Measurements from ENCODE around the gene TCF7L1. TPM values are rescaled to one million over a fixed set of nuclear protein-coding genes. Genes with fewer than 3 reads are reported as not detected.

The TCF7L1 gene
- total RNA-seq, 1 experiment from 2014 or later: 3.0 TPM

DNA sequence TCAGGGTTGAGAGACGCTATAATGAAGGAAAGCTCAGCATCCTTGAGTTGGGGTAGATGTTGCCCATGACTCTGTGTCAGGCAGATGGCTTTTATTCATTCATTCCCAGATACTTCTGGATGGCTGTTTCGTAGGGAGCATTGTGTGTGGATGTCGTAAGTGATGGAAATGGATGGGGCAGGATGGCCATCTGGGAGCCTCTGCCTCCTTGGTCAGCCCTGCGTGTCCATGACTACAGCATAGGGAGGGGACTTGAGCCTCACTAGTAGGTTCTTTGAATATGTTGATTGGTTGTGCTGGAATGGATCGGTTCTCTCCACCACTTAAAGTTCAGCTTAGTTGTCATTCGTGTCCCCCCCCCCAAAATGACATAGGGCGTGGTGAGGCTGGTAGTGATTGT is 149.7 kb downstream of the TCF7L1 start:
- no peak overlapping the region for H3K4me3 Mint-ChIP-seq (ENCODE audit: low read depth, unreplicated experiment)
- no peaks in the 10 kb centered on the region for H3K9me3 Mint-ChIP-seq (ENCODE audit: low read depth, unreplicated experiment)
- BruUV-seq (replicated peaks): no TSS peak
- no peak for TF ChIP-seq CTCF (IDR thresholded peaks at IDR 0.05; ENCODE audit: unreplicated experiment)
- DNase-seq: no peak
- CTCF ChIA-PET: no interaction called here
- H3K27ac Mint-ChIP-seq (ENCODE audit: unreplicated experiment): no peak overlapping the region
- H3K36me3 Mint-ChIP-seq (ENCODE audit: insufficient read depth, unreplicated experiment): no peaks in the 10 kb centered on the region
- H3K27me3 Mint-ChIP-seq (ENCODE audit: unreplicated experiment): no peaks in the 10 kb centered on the region
- intact Hi-C loops (cut with micrococcal nuclease; ENCODE audit: unreplicated experiment): no loop called here
- peaks cover 22% of the 10 kb centered on the region for H3K4me1 Mint-ChIP-seq (ENCODE audit: low read depth, unreplicated experiment)

- Mint-ChIP-seq H3K4me1 (ENCODE audit: low read depth, unreplicated experiment) (peaks cover 29% of the 10 kb centered on the region), H3K9me3 (ENCODE audit: low read depth, unreplicated experiment) (no peaks in the 10 kb centered on the region), H3K4me3 (ENCODE audit: low read depth, unreplicated experiment) (no peak overlapping the region), H3K36me3 (ENCODE audit: insufficient read depth, unreplicated experiment) (peaks cover 2% of the 10 kb centered on the region), H3K27ac (ENCODE audit: unreplicated experiment) (no peak overlapping the region), H3K27me3 (ENCODE audit: unreplicated experiment) (no peaks in the 10 kb centered on the region)
- BruUV-seq (replicated peaks): no TSS peak
- CTCF ChIA-PET: no interaction called here
- no peak for DNase-seq
- no peak for TF ChIP-seq CTCF (IDR thresholded peaks at IDR 0.05; ENCODE audit: unreplicated experiment)
- intact Hi-C loops (cut with micrococcal nuclease; ENCODE audit: unreplicated experiment): no loop called here
These were observed 150.4 kb downstream of the TCF7L1 start for GRCh38 chr2:85283641-85284040.

GRCh38 chr2:85286918-85287317 is 153.7 kb downstream of the TCF7L1 start:
- H3K27me3 Mint-ChIP-seq (ENCODE audit: unreplicated experiment): no peaks in the 10 kb centered on the region
- no TSS peak for BruUV-seq (replicated peaks)
- H3K4me1 Mint-ChIP-seq (ENCODE audit: low read depth, unreplicated experiment): peaks cover 56% of the 10 kb centered on the region
- H3K4me3 Mint-ChIP-seq (ENCODE audit: low read depth, unreplicated experiment): no peak overlapping the region
- intact Hi-C loops (cut with micrococcal nuclease; ENCODE audit: unreplicated experiment): no loop called here
- CTCF ChIA-PET: interaction anchor here (3.1 kb wide), 1 partner anchor 220 kb away, joined by 17 read pairs; no protein-coding TSS in a partner anchor
- no peak for TF ChIP-seq CTCF (IDR thresholded peaks at IDR 0.05; ENCODE audit: unreplicated experiment)
- H3K36me3 Mint-ChIP-seq (ENCODE audit: insufficient read depth, unreplicated experiment): peaks cover 14% of the 10 kb centered on the region
- H3K9me3 Mint-ChIP-seq (ENCODE audit: low read depth, unreplicated experiment): no peaks in the 10 kb centered on the region
- no peak overlapping the region for H3K27ac Mint-ChIP-seq (ENCODE audit: unreplicated experiment)
- DNase-seq: no peak

DNA sequence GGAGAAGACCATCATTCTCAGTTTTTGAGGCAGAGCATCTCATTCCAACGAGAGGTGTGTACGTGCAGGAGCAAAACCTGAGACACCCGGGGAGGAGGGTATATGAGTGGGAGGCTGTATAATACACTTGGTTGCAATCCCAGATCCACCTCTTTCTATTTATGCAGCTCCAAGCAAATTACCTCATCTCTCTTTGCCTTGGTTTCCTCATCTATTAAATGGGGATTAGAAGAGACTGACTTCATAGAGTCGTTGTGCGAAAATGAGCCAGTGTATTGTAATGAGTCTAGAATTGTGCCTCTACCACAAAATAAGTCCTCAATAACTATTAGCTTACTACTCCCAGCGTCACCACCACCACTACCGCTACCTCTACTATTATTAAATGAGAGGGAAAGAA is 154.5 kb downstream of the TCF7L1 start:
- Mint-ChIP-seq H3K36me3 (ENCODE audit: insufficient read depth, unreplicated experiment) (peaks cover 14% of the 10 kb centered on the region), H3K4me1 (ENCODE audit: low read depth, unreplicated experiment) (peaks cover 56% of the 10 kb centered on the region), H3K27ac (ENCODE audit: unreplicated experiment) (peak overlapping the region; percentile 91), H3K27me3 (ENCODE audit: unreplicated experiment) (no peaks in the 10 kb centered on the region), H3K4me3 (ENCODE audit: low read depth, unreplicated experiment) (peak overlapping the region; percentile 60), H3K9me3 (ENCODE audit: low read depth, unreplicated experiment) (no peaks in the 10 kb centered on the region)
- DNase-seq: no peak
- BruUV-seq (replicated peaks): no TSS peak
- CTCF ChIA-PET: interaction anchor here (0.8 to 3.1 kb wide), 3 partner anchors 11 to 221 kb away, joined by 4 to 17 read pairs (median 5); no protein-coding TSS in a partner anchor
- intact Hi-C loops (cut with micrococcal nuclease; ENCODE audit: unreplicated experiment): loop anchor here (1.0 kb wide), 1 partner anchor 10 kb away; no protein-coding TSS in a partner anchor
- TF ChIP-seq CTCF (IDR thresholded peaks at IDR 0.05; ENCODE audit: unreplicated experiment): no peak

Measured in Calu3 (cell line).